Adrenal gland (tissue), 5 donors: ENCODE data around the gene ATXN1.

Experiments used
- POLR2A ChIP-seq, 2 donors: fragments of 450-650 bp; IDR thresholded peaks; one replicate each; pipeline ENCODE4 v1.6.1; 2017; ENCODE audit warnings: antibody characterized with exemption in 2 of 2, mild to moderate bottlenecking in 2 of 2, moderate library complexity in 1 of 2
- TF ChIP-seq, protein P1 (sequence below), 6 experiments: fragments of 450-650 bp in 4 of 6; fragments of 200-600 bp in 2 of 6; sonication (generic) in 1 of 6; IDR thresholded peaks; 1 replicate in 5 of 6; 2 replicates in 1 of 6; pipeline versions ENCODE4 v1.5.1 to v1.8.0; 2016 to 2021; ENCODE audit warnings: antibody characterized with exemption in 6 of 6, mild to moderate bottlenecking in 2 of 6, moderate library complexity in 1 of 6
- donor health status: DM: no; HTN: no; CAD: no.

DNA sequence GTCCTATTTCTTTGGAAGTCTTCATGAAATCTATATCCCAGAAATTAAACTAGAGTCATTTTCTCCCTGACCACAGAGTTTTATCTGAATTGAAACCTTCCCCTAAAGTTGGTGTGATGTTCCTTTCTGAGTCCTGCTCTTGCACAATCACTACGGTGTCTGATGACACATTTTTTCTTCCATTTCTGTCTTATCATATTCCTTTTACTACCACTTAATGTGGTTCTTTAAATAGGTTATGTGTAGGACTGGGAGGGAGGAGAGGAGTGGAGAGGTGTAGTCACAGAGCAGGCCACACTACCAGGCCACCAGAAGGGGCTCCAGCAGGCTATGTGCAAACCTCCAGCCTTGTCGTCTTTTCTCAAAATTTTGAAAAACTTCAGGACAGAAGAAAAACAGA lies 39.7 kb upstream of the ATXN1 start:
- TF ChIP-seq, protein P1, sequence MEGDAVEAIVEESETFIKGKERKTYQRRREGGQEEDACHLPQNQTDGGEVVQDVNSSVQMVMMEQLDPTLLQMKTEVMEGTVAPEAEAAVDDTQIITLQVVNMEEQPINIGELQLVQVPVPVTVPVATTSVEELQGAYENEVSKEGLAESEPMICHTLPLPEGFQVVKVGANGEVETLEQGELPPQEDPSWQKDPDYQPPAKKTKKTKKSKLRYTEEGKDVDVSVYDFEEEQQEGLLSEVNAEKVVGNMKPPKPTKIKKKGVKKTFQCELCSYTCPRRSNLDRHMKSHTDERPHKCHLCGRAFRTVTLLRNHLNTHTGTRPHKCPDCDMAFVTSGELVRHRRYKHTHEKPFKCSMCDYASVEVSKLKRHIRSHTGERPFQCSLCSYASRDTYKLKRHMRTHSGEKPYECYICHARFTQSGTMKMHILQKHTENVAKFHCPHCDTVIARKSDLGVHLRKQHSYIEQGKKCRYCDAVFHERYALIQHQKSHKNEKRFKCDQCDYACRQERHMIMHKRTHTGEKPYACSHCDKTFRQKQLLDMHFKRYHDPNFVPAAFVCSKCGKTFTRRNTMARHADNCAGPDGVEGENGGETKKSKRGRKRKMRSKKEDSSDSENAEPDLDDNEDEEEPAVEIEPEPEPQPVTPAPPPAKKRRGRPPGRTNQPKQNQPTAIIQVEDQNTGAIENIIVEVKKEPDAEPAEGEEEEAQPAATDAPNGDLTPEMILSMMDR (IDR thresholded peaks at IDR 0.05), result no peak
- no peak for TF ChIP-seq POLR2A (IDR thresholded peaks at IDR 0.05)
